ENCODE results near the gene C10orf53.

The C10orf53 gene, protein sequence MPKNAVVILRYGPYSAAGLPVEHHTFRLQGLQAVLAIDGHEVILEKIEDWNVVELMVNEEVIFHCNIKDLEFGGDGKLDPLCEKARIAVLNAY

GRCh38 chr10:49679480-49679893, at the start of gene C10orf53:
Gene C10orf53, plus strand, starts transcription at chr10:49679651. Its CDS starts 47 bp downstream, at chr10:49679698.
- DNase-seq: no peak

GRCh38 chr10:49631975-49632374, 47.5 kb upstream of the C10orf53 start:
- no peak for DNase-seq

GRCh38 chr10:49632406-49633317, 46.8 kb upstream of the C10orf53 start:
- no peak for DNase-seq

DNA sequence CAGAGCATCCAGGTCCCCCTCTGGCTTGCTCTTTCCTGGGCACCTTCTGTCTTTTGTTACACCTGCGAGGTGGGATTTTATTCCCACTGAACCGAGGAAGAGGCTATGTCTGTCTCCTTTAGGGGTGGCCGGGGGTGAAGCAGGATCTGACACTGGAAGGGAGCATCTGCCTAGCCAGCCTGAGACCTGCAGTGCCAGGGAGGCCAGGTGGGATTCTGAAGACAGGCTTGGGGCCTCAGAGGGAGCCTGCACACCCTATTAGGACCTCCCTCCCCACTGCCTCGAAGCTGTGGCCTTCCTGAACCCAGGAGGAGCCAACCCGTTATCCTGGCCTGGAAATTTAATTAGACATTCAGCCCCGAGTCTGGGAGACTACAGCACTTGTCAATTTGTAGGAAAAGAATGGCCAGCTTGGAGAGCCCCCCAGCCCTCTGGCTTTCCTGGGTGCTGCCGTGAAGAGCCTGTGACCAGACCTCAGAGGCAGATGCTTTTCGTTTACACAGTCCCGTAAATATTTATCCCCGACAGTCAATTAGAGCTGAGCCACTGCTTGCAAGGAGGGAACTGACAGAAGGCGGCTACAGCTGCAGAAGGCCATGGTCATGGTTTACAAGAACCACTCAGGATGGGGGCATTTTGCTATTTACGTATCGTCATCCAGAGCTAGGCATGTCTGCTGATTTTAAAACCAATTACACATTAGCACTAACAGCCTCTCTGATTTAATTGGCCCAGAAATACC, 46.0 kb upstream of the C10orf53 start:
- no peak for DNase-seq

GRCh38 chr10:49634069-49634660, 45.3 kb upstream of the C10orf53 start:
- DNase-seq: no peak

DNA sequence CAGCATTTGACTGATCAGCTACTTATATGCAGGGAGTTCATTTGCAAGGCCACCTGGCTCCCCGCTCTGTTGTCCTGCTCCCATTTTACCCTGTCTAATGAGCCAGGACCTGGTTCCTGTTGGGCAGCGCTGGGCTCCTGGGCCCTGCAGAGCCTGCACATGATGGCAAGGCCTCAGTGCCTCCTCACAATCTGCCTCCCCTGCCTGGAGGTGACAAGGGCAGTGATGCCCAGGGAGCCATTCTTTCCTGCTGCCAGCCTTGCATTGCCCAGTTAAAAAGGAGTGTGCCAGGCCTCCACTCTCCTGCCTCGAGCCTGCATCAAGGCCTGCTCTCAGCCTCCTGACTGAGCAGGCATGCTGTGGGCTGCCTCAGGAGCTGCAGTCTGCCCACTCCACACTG, 37.1 kb upstream of the C10orf53 start:
- no peak for DNase-seq

DNA sequence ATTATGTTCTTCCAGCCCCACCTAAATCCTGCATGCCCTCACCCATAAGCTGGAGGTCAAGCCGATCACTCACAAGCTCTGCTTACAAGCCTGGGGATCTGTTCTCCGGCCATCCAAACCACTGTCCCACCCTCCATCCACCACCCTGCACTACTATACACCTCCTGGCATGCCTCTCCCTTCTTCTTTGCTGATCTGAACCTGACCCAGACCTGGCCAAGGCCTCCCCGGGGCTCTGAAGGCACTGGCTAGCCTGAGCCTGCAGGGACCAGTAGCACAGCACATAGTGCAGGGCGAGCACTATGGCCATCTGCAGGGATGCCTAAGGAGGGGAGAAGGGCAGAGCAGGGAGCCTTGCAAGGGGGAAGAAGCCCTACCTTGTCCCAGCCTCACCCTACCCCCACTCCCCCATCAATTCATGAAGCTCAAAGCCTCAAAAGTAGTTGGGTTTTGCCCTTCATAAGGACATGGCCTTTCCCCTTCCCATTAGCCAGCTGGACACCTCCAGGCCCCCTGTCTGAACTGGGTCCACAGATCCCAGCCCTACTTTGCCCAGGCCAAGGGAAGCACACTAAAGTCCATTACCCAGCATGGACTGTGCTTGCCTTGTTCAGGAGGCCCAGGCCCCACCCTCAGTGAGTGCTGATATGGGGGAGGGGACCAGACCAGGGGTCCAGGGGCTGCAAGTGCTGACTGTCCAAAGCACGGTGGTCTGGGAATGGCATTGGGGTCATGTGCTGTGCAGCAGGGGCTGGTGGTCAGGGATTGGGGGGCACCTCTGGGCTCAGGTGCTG, 36.0 kb upstream of the C10orf53 start:
- no peak for DNase-seq

GRCh38 chr10:49644035-49644646, 35.3 kb upstream of the C10orf53 start:
- no peak for DNase-seq

DNA sequence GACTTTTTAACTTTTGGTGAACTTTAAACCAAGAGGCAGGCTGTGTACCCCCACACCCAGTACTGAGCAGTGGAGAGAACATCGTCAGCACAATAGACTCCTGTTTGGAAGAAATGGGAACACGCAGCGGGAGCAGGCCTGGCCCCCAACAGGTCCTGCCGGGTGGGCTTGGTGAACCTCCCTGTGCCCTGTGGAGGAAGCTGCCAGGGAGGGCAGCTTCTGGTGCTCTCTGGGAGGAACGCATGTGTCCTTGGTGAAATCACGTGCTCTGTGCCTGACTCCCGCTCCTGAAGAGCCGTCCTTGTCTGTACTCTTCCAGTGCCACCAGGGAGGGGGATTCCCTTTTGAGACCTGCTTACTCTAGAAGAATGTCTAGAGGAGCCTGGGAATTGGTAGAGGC, 34.0 kb upstream of the C10orf53 start:
- DNase-seq: no peak

DNA sequence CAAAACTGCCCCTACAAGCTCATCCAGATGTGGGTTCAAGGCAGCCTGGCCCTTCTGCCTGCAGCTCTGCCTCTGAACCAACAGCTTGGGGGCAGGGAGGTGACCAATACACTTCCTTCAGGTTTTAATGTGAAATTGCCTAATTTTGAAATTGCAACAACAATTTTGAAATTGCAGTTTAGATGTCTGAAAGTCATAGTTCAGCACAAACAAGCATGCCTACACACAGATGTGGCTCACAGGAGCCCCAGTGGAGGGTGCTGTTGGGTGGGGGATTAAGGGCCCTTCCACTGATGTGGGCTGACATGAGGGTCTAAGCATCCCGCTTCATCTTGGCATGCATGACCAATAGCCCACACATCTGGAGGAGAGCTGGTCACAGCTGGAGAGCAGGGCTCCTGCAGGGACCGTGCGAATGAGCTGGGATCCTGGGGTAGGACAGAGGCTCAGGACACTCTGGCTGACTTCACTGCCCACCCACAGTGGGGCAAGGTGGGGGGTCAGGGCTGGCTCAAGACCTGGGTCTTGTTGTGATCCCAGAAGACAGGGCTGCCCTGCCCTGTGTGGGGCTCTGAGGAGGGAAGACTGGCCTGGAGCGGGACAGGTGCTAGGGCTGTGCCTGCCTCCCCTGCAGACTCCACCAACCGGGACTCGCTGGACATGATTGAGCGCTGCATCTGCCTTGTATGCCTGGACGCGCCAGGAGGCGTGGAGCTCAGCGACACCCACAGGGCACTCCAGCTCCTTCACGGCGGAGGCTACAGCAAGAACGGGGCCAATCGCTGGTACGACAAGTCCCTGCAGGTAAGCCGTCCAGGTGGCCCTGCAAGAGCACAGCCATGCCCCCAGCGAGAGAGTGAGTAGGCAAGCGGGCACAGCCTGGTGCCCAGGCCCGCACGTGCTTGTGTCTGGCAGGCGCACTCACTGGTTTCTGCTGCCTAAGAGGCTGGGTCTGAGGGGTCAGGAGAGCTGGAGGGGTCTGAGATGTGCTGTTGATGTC, 33.3 kb upstream of the C10orf53 start:
- DNase-seq: no peak

DNA sequence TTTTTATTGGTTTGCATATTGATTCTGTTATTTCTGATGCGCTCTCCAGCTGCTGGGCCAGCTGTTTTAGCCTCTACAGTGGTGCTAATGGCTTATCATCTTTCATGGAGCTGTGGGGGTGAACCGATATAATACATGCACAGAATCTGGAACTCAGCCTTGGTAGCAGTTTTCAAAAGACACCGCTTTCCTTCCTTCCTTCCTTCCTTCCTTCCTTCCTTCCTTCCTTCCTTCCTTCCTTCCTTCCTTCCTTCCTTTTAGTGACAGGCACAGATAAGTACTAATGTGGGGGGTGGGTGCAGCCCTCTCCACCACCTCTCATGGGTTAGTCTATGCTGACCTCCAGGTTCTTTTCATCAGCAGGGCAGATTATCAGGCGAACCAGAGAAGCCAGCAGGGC, 31.9 kb upstream of the C10orf53 start:
- DNase-seq: no peak

DNA sequence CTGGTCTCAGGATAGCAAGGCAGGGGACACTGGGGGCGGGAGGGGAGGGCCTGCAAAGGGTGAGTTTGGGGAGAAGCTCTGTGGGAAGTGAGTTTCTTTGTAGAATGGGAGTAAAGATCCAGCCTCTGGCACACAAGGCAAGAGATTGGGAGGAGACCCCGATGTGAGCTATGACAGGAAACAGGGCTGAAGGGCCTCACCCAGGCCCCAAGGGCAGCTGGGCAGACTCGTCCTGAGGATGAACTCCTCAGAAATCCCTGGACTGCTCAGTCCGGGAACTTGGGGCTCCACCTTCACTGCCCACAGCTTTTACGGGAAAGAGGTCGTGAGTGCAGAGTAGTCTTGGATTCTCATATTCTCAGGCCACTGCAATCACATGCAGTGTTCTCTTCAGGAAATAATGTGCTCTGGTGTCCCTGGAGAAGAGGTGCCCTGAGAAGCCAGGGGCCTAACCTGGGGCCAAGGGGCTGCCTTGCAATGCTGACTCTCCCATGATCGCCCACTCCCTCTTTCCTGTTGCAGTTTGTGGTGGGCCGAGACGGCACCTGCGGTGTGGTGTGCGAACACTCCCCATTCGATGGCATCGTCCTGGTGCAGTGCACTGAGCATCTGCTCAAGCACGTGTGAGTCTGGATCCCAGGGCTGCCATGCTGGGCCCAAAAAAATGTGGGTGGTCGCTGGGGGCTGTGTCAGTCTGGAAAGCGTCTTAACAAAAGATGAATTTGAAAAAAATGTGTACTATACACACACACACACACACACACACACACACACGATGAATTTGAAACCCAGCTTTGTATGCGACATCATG, 31.3 kb upstream of the C10orf53 start:
- DNase-seq: no peak

DNA sequence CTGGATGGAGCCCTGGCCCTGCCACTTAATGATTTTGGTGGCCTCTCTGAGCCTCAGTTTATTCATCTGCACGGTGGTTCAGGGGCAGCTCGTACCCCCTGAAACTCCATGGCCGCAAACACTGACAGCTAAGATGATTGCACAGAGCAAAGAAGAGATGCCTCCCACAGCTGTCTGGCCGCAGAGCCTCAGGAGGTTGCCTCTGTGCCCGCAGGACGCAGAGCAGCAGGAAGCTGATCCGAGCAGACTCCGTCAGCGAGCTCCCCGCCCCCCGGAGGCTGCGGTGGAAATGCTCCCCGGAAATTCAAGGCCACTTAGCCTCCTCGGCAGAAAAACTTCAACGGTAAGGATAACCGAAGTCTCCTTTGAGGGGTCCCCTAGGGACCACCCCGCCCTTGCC, 30.2 kb upstream of the C10orf53 start:
- DNase-seq: no peak

DNA sequence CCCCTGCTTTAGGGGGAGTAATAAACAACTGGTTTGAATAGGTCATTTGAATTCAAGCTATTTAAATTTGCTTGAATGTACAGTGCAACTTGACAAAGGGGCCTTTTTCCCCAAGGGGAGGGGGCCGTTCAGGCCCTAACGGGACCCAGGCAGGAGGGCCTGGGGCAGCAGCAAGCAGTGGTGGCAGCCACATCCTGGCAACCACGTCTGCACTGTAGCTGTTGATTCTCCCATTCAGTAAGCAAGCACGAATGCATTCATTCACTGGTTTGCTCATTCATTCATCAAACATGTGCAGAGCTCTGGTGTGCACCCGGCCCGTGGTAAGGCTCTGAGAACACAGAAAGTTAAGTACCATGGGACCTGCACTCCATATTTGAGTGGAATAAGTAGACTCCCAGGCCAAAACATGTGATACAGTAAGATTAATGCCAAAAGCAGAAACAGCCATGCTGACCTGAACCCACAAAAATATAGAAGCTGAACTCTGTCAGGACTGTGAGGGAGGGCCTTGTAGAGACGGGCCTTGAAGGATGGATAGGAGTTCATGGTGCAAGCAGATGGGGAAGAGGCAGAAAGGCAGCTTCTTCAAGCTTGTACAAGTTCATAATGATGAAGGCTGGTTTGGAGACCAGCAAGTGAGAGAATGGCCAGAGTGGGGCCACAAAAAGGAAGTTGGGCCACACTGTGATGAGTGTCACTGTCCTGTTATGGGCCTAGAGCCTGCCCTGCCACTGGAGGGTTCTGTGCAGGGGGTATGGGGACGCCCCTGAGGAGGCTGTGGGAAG, 29.3 kb upstream of the C10orf53 start:
- no peak for DNase-seq

DNA sequence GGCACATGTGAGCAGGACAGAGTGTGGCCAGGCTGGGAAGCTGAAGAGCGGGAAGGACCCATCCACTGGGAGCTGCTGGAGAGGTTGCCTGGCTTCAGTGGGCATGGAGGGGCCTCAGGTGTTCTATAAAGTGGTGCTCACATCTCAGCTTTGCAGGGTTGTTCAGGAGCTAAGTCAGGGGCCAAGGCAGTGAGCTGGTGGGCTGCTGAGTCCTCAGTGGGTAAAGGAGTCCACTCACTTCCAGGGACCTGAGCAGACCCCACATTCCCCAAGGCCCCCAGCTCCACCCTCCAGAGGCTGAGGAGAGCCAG, 28.8 kb upstream of the C10orf53 start:
- DNase-seq: no peak

- no peak for DNase-seq
Observed at GRCh38 chr10:49651039-49651835, 28.2 kb upstream of the C10orf53 start.

DNA sequence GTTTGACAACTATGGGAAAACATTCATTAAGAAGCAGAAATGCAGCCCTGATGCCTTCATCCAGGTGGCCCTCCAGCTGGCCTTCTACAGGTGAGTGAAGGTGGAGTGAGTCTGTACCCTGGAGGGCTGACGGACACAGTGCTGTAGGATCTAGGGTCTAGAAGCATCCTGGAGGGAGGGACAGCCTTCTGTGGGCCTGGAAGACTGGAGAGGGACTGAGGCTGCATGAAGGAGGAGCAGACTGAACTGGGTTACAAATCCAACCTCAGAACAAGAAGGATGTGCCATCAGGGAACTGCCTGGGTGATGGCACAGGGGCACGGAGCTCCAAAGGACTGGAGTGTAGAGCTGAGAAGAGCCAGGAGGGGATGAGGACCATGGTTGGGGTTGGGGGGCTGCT, 27.5 kb upstream of the C10orf53 start:
- DNase-seq: no peak
